Measurements from ENCODE around the gene DNAJB9.
"Not testable (repeated sequence)": the region's sequence is repeated elsewhere in the genome, so short reads cannot be mapped to it uniquely, and the experiment has no call there.

The DNAJB9 gene

GRCh38 chr7:108541478-108541877, 28.2 kb upstream of the DNAJB9 start:
- Mint-ChIP-seq H3K27me3 (ENCODE audit: low read depth, poor library complexity) (no peaks in the 10 kb centered on the region), H3K27ac (no peak overlapping the region), H3K9me3 (no peaks in the 10 kb centered on the region), H3K4me3 (no peak overlapping the region), H3K4me1 (no peaks in the 10 kb centered on the region), H3K36me3 (ENCODE audit: low read depth) (no peaks in the 10 kb centered on the region)
- no peak for DNase-seq
- no peak for TF ChIP-seq CTCF (IDR thresholded peaks at IDR 0.05)

GRCh38 chr7:108548141-108548896, 21.4 kb upstream of the DNAJB9 start:
- DNase-seq; H3K27ac Mint-ChIP-seq; H3K4me3 Mint-ChIP-seq; H3K27me3 Mint-ChIP-seq (ENCODE audit: low read depth, poor library complexity); H3K4me1 Mint-ChIP-seq: not testable (repeated sequence)
- peaks cover 43% of the 10 kb centered on the region for H3K36me3 Mint-ChIP-seq (ENCODE audit: low read depth)
- peaks cover 20% of the 10 kb centered on the region for H3K9me3 Mint-ChIP-seq

- not testable (repeated sequence) for H3K27ac Mint-ChIP-seq; DNase-seq; H3K4me1 Mint-ChIP-seq; H3K4me3 Mint-ChIP-seq; H3K27me3 Mint-ChIP-seq (ENCODE audit: low read depth, poor library complexity)
- peaks cover 53% of the 10 kb centered on the region for H3K9me3 Mint-ChIP-seq
- H3K36me3 Mint-ChIP-seq (ENCODE audit: low read depth) = peaks cover 79% of the 10 kb centered on the region
These were observed 13.0 kb upstream of the DNAJB9 start for GRCh38 chr7:108556665-108557064.

- no peak for TF ChIP-seq CTCF (IDR thresholded peaks at IDR 0.05)
- Mint-ChIP-seq H3K27me3 (ENCODE audit: low read depth, poor library complexity) (no peaks in the 10 kb centered on the region), H3K4me1 (no peaks in the 10 kb centered on the region), H3K9me3 (peaks cover 54% of the 10 kb centered on the region), H3K36me3 (ENCODE audit: low read depth) (peaks cover 78% of the 10 kb centered on the region), H3K4me3 (no peak overlapping the region), H3K27ac (no peak overlapping the region)
- DNase-seq = no peak
These were observed 12.5 kb upstream of the DNAJB9 start for GRCh38 chr7:108557191-108557590.

GRCh38 chr7:108557617-108558016, 12.1 kb upstream of the DNAJB9 start:
- H3K36me3 Mint-ChIP-seq (ENCODE audit: low read depth) = peaks cover 78% of the 10 kb centered on the region
- DNase-seq = no peak
- H3K27me3 Mint-ChIP-seq (ENCODE audit: low read depth, poor library complexity) = no peaks in the 10 kb centered on the region
- no peaks in the 10 kb centered on the region for H3K4me1 Mint-ChIP-seq
- no peak overlapping the region for H3K4me3 Mint-ChIP-seq
- peaks cover 57% of the 10 kb centered on the region for H3K9me3 Mint-ChIP-seq
- no peak overlapping the region for H3K27ac Mint-ChIP-seq
- TF ChIP-seq CTCF (IDR thresholded peaks at IDR 0.05) = no peak

- Mint-ChIP-seq H3K4me1 (no peaks in the 10 kb centered on the region), H3K27me3 (ENCODE audit: low read depth, poor library complexity) (no peaks in the 10 kb centered on the region), H3K4me3 (no peak overlapping the region), H3K27ac (no peak overlapping the region), H3K36me3 (ENCODE audit: low read depth) (peaks cover 78% of the 10 kb centered on the region), H3K9me3 (peaks cover 61% of the 10 kb centered on the region)
- no peak for TF ChIP-seq CTCF (IDR thresholded peaks at IDR 0.05)
- DNase-seq = no peak
These were observed 10.4 kb upstream of the DNAJB9 start for GRCh38 chr7:108559253-108559652.

GRCh38 chr7:108561047-108561619, 8.5 kb upstream of the DNAJB9 start:
- Mint-ChIP-seq H3K27me3 (ENCODE audit: low read depth, poor library complexity) (no peaks in the 10 kb centered on the region), H3K36me3 (ENCODE audit: low read depth) (peaks cover 84% of the 10 kb centered on the region), H3K4me3 (no peak overlapping the region), H3K4me1 (no peaks in the 10 kb centered on the region), H3K27ac (peak overlapping the region; percentile 2), H3K9me3 (peaks cover 61% of the 10 kb centered on the region)
- TF ChIP-seq CTCF (IDR thresholded peaks at IDR 0.05) = no peak
- DNase-seq = no peak
